ENCODE measurements around the gene FARP2.
"Not testable (repeated sequence)": the region's sequence is repeated elsewhere in the genome, so short reads cannot be mapped to it uniquely, and the experiment has no call there.

DNA sequence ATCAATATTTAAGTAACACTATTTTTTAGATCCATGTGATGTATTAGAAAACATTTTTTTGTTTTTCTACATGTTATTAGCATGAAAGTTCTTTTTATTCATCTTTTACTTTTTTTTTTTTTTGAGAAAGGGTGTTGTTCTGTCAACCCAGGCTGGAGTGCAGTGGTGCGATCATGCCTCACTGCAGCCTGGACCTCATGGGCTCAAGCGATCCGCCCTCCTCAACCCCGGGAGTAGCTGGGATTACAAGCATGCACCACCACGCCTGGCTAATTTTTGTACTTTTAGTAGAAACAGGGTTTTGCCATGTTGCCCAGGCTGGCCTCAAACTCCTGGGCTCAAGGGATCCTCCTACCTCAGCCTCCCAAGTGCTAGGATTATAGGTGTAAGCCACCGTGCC is 17.8 kb downstream of the FARP2 start:
- not testable (repeated sequence) for TF ChIP-seq POLR2A (IDR thresholded peaks at IDR 0.05)
- TF ChIP-seq, protein P1, sequence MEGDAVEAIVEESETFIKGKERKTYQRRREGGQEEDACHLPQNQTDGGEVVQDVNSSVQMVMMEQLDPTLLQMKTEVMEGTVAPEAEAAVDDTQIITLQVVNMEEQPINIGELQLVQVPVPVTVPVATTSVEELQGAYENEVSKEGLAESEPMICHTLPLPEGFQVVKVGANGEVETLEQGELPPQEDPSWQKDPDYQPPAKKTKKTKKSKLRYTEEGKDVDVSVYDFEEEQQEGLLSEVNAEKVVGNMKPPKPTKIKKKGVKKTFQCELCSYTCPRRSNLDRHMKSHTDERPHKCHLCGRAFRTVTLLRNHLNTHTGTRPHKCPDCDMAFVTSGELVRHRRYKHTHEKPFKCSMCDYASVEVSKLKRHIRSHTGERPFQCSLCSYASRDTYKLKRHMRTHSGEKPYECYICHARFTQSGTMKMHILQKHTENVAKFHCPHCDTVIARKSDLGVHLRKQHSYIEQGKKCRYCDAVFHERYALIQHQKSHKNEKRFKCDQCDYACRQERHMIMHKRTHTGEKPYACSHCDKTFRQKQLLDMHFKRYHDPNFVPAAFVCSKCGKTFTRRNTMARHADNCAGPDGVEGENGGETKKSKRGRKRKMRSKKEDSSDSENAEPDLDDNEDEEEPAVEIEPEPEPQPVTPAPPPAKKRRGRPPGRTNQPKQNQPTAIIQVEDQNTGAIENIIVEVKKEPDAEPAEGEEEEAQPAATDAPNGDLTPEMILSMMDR (IDR thresholded peaks at IDR 0.05), result not testable (repeated sequence)

All from right lobe of liver (tissue), 4 donors.